Esophagus squamous epithelium (tissue), 5 donors: ENCODE results near the gene AEN. TPM values are rescaled to one million over a fixed set of nuclear protein-coding genes. Genes with fewer than 3 reads are reported as not detected.

ENCODE experiments used
- DNase-seq: peaks from one replicate; lab custom pipeline; 2025; lab: John Stamatoyannopoulos, UW
- H3K27ac ChIP-seq, 4 donors: fragments of 200-600 bp; sonication (generic); one replicate each; pipeline ENCODE4 v1.5.1; 2016 to 2019; ENCODE audit warnings: mild to moderate bottlenecking in 1 of 4
- H3K27me3 ChIP-seq, 4 donors: fragments of 200-600 bp; sonication (generic); 1 replicate in 3 of 4; 2 replicates in 1 of 4; pipeline versions ENCODE4 v1.5.1 to v1.6.0; 2017 to 2021; ENCODE audit warnings: antibody characterized with exemption in 1 of 4
- H3K36me3 ChIP-seq, 3 donors: fragments of 200-600 bp; sonication (generic); one replicate each; pipeline ENCODE4 v1.5.1; 2016 to 2019
- H3K4me1 ChIP-seq, 3 donors: fragments of 200-600 bp; sonication (generic); one replicate each; pipeline ENCODE4 v1.5.1; 2017 to 2019
- H3K4me3 ChIP-seq, 4 donors: fragments of 200-600 bp; sonication (generic); 1 replicate in 3 of 4; 2 replicates in 1 of 4; pipeline ENCODE4 v1.5.1; 2016 to 2019; ENCODE audit warnings: mild to moderate bottlenecking in 2 of 4, moderate library complexity in 1 of 4
- H3K9me3 ChIP-seq, 3 donors: fragments of 200-600 bp; sonication (generic); one replicate each; pipeline ENCODE4 v1.5.1; 2016 to 2019
- CTCF ChIP-seq, 6 experiments: fragments of 450-650 bp in 4 of 6; fragments of 200-600 bp in 2 of 6; sonication (generic) in 2 of 6; IDR thresholded peaks; one replicate each; pipeline ENCODE4 v1.5.1; 2016 to 2019; ENCODE audit warnings: antibody characterized with exemption in 6 of 6, mild to moderate bottlenecking in 4 of 6, moderate library complexity in 4 of 6
- POLR2A ChIP-seq, 4 donors: fragments of 450-650 bp; IDR thresholded peaks; one replicate each; pipeline ENCODE4 v1.6.1; 2017; ENCODE audit warnings: antibody characterized with exemption in 4 of 4, mild to moderate bottlenecking in 4 of 4, moderate library complexity in 3 of 4
- WGBS, 2 donors: methylation state at CpG; one replicate each; pipeline ENCODE4 v1.1.5; 2018; 5-methylcytosine and 5-hydroxymethylcytosine counted together
- intact Hi-C: fragments of 100-400 bp; cut with DNase I; formaldehyde crosslinking; loops from one replicate; pipeline ENCODE4 v1.15.0; 2022
- total RNA-seq, 4 donors: library from RNA; depleted of rRNA; stranded (reverse); fragments of >200 nt; gene quantifications; one replicate each; pipeline ENCODE4 v1.1.0, GENCODE V29; 2016
- donor health status: DM: yes; HTN: yes; CAD: no.

AEN gene
- total RNA-seq = 10 to 100 TPM; 13.4 to 31.4 (median 18.1) TPM

GRCh38 chr15:88620995-88621772 is at the start of gene AEN:
Gene AEN, plus strand, starts transcription at chr15:88621340. Its CDS starts 4,870 bp downstream, at chr15:88626210.
- peak within 1 kb of the TSS; percentile 86 to 95 (median 93) for H3K27ac ChIP-seq
- H3K9me3 ChIP-seq = no peaks in the 10 kb centered on the region
- intact Hi-C loops = no loop called here
- peak; percentile 80 for DNase-seq
- 0 to 2% methylated on average over 5 to 41 of the region's 71 CpGs for WGBS, 2 donors
- H3K4me1 ChIP-seq = peaks cover 31 to 53% (median 34%) of the 10 kb centered on the region in 3 donors
- H3K27me3 ChIP-seq = peaks cover 0 to 3% (median 0%) of the 10 kb centered on the region in 4 donors
- peak within 1 kb of the TSS; percentile 64 to 95 (median 93) for H3K4me3 ChIP-seq
- peak in 2 of 4 donors; percentile 40 to 72 for TF ChIP-seq POLR2A (IDR thresholded peaks at IDR 0.05)
- TF ChIP-seq CTCF (IDR thresholded peaks at IDR 0.05) = peak in 3 of 6 experiments; percentile 12 to 59 (median 23)
- peaks cover 0 to 4% (median under 1%) of the 10 kb centered on the region in 3 donors for H3K36me3 ChIP-seq

GRCh38 chr15:88571852-88572259 is 49.3 kb upstream of the AEN start:
- H3K9me3 ChIP-seq = no peaks in the 10 kb centered on the region
- no peaks in the 10 kb centered on the region for H3K4me1 ChIP-seq
- DNase-seq = no peak
- no peak overlapping the region for H3K4me3 ChIP-seq
- H3K27ac ChIP-seq = no peak overlapping the region
- H3K36me3 ChIP-seq = no peaks in the 10 kb centered on the region
- WGBS, 2 donors = 41 to 69% methylated on average over 4 of the region's 5 CpGs
- peaks cover 0 to 12% (median 0%) of the 10 kb centered on the region in 4 donors for H3K27me3 ChIP-seq
- TF ChIP-seq POLR2A (IDR thresholded peaks at IDR 0.05) (no peak), CTCF (IDR thresholded peaks at IDR 0.05) (no peak)
- intact Hi-C loops = no loop called here

GRCh38 chr15:88574077-88574476 is 47.1 kb upstream of the AEN start:
- intact Hi-C loops = no loop called here
- no peak for DNase-seq
- Histone ChIP-seq H3K4me1 (no peaks in the 10 kb centered on the region), H3K27me3 (peaks cover 0 to 3% (median 0%) of the 10 kb centered on the region in 4 donors), H3K4me3 (no peak overlapping the region), H3K9me3 (no peaks in the 10 kb centered on the region), H3K36me3 (no peaks in the 10 kb centered on the region), H3K27ac (no peak overlapping the region)
- no peak for TF ChIP-seq CTCF (IDR thresholded peaks at IDR 0.05)
- TF ChIP-seq POLR2A (IDR thresholded peaks at IDR 0.05) = no peak
- 31 to 40% methylated on average over 1 of the region's 1 CpG for WGBS, 2 donors

- no peak for DNase-seq
- no peaks in the 10 kb centered on the region for H3K36me3 ChIP-seq
- no peaks in the 10 kb centered on the region for H3K9me3 ChIP-seq
- no peak for TF ChIP-seq POLR2A (IDR thresholded peaks at IDR 0.05)
- TF ChIP-seq CTCF (IDR thresholded peaks at IDR 0.05) = no peak
- 32 to 48% methylated on average over 7 of the region's 7 CpGs for WGBS, 2 donors
- intact Hi-C loops = no loop called here
- H3K27me3 ChIP-seq = peaks cover 0 to 3% (median 0%) of the 10 kb centered on the region in 4 donors
- H3K27ac ChIP-seq = no peak overlapping the region
- no peak overlapping the region for H3K4me3 ChIP-seq
- H3K4me1 ChIP-seq = no peaks in the 10 kb centered on the region
These were observed 46.5 kb upstream of the AEN start for GRCh38 chr15:88574655-88575054.

GRCh38 chr15:88579322-88579721 is 41.8 kb upstream of the AEN start:
- no peak for TF ChIP-seq POLR2A (IDR thresholded peaks at IDR 0.05)
- no peak for TF ChIP-seq CTCF (IDR thresholded peaks at IDR 0.05)
- Histone ChIP-seq H3K9me3 (peaks cover 0 to 5% (median 0%) of the 10 kb centered on the region in 3 donors), H3K27me3 (peaks cover 0 to 3% (median 0%) of the 10 kb centered on the region in 4 donors), H3K4me3 (no peak overlapping the region), H3K27ac (no peak overlapping the region), H3K4me1 (no peaks in the 10 kb centered on the region), H3K36me3 (no peaks in the 10 kb centered on the region)
- DNase-seq = no peak
- intact Hi-C loops = no loop called here
- 52 to 63% methylated on average over 3 of the region's 3 CpGs for WGBS, 2 donors
